BJ (cell line): Measurements from ENCODE around the gene PLD1. TPM values are rescaled to one million over a fixed set of nuclear protein-coding genes. Genes with fewer than 3 reads are reported as not detected.

ENCODE experiments used
- CTCF ChIA-PET: fragments of 350-600 bp; formaldehyde crosslinking; extraction: SDS; loops from one replicate; lab custom pipeline; 2021; ENCODE audit warnings: antibody characterized with exemption, inconsistent platforms; lab: Yijun Ruan, JAX
- POLR2A ChIA-PET: fragments of 300-600 bp; sonication (Branson Sonifier 250); formaldehyde crosslinking; extraction: SDS; loops from one replicate; lab custom pipeline; 2021; ENCODE audit warnings: antibody characterized with exemption; lab: Charles Lee
- DNase-seq: peaks from one replicate; pipeline ENCODE4 v3.0.0-alpha.2; 2011; ENCODE audit warnings: low read depth
- H3K27me3 ChIP-seq: 2 replicates; pipeline ENCODE4 v1.6.0; 2011; ENCODE audit warnings: low read length; ENCODE audit not compliant: control insufficient read depth, insufficient read depth
- H3K36me3 ChIP-seq: 2 replicates; pipeline ENCODE4 v1.5.1; 2011; ENCODE audit warnings: low read length; ENCODE audit not compliant: control insufficient read depth, insufficient read depth
- H3K4me3 ChIP-seq: 2 replicates; pipeline ENCODE4 v1.5.1; 2011; ENCODE audit warnings: low read depth, mild to moderate bottlenecking, control low read depth, low read length
- polyA plus RNA-seq: library from polyadenylated mRNA; depleted of rRNA; stranded (reverse); fragments of >200 nt; gene quantifications from 2 replicates; pipeline ENCODE4 v1.2.3, GENCODE V29; 2011
- TF ChIP-seq, protein P1 (sequence below): IDR thresholded peaks from 2 replicates; pipeline ENCODE4 v1.5.1; 2011; ENCODE audit warnings: low read depth, mild to moderate bottlenecking, control low read depth, inconsistent platforms, low read length, moderate library complexity; ENCODE audit not compliant: insufficient read depth

Gene PLD1
- polyA plus RNA-seq, 1 experiment = 6.4 TPM

DNA sequence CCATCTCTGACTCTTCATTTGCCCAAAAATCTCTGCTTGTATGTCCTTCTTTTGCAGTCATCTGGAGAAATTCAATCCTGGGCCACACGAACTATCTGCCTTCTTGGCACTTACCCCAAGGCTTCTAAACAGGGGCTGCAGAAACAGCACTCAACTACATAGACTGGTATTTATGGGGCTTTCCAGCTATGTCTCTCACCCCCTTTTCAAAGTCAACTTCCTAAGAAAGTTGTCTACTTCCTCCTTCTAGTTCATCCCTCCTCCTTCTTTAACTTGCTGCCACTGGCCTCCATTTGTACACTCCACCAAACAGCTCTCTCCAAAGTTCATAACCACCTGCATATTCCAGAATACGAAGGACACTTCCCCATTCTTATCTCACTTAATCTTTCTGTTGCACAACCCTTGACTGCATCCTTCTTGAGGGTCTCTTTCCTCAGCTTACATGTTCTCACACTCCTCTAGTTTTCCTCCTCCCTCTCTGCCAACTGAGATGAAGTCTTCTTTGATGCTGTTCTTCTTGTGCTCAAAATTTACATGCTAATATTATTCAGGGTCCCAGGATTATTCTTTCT is 55.2 kb downstream of the PLD1 start:
- no peaks in the 10 kb centered on the region for H3K36me3 ChIP-seq
- H3K4me3 ChIP-seq = no peak overlapping the region
- ChIA-PET POLR2A (interaction anchor here (0.6 kb wide), 1 partner anchor 65 kb away, joined by 3 read pairs; no protein-coding TSS in a partner anchor), CTCF (interaction anchor here (0.5 to 1.3 kb wide), 4 partner anchors 10 to 613 kb away, joined by 3 to 4 read pairs (median 3); no protein-coding TSS in a partner anchor)
- DNase-seq = no peak
- no peaks in the 10 kb centered on the region for H3K27me3 ChIP-seq
- TF ChIP-seq, protein P1, sequence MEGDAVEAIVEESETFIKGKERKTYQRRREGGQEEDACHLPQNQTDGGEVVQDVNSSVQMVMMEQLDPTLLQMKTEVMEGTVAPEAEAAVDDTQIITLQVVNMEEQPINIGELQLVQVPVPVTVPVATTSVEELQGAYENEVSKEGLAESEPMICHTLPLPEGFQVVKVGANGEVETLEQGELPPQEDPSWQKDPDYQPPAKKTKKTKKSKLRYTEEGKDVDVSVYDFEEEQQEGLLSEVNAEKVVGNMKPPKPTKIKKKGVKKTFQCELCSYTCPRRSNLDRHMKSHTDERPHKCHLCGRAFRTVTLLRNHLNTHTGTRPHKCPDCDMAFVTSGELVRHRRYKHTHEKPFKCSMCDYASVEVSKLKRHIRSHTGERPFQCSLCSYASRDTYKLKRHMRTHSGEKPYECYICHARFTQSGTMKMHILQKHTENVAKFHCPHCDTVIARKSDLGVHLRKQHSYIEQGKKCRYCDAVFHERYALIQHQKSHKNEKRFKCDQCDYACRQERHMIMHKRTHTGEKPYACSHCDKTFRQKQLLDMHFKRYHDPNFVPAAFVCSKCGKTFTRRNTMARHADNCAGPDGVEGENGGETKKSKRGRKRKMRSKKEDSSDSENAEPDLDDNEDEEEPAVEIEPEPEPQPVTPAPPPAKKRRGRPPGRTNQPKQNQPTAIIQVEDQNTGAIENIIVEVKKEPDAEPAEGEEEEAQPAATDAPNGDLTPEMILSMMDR = no peak

- TF ChIP-seq, protein P1 = no peak
- Histone ChIP-seq H3K27me3 (no peaks in the 10 kb centered on the region), H3K36me3 (no peaks in the 10 kb centered on the region), H3K4me3 (no peak overlapping the region)
- POLR2A ChIA-PET = no interaction called here
- DNase-seq = no peak
- CTCF ChIA-PET = interaction anchor here (0.9 kb wide), 1 partner anchor 17 kb away, joined by 3 read pairs; no protein-coding TSS in a partner anchor
Observed at GRCh38 chr3:171753665-171754408, 56.4 kb downstream of the PLD1 start.

DNA sequence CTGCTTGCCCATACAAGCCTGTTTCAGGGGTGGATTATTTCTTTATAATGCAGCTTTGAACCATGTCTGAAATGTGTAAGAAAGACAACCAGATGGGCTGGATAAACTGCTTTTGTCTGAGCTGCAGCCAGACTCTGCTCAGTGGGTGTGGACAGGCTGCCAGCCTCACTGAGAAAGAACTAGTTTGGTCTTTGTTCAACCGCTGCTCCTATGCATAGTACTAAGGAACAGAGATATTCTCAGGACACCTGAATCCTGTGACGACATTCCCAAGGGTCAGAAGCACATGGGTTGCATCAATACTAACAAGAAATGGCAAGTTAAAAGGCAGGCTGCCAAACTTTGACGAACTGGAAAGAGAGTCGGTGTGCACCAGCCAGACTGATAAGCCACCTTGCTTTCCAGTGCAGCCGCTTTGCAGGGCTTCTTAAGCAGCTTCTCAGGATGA is 57.2 kb downstream of the PLD1 start:
- POLR2A ChIA-PET = no interaction called here
- Histone ChIP-seq H3K27me3 (no peaks in the 10 kb centered on the region), H3K36me3 (no peaks in the 10 kb centered on the region), H3K4me3 (no peak overlapping the region)
- TF ChIP-seq, protein P1 = no peak
- DNase-seq = no peak
- CTCF ChIA-PET = interaction anchor here (0.9 kb wide), 1 partner anchor 18 kb away, joined by 3 read pairs; no protein-coding TSS in a partner anchor

DNA sequence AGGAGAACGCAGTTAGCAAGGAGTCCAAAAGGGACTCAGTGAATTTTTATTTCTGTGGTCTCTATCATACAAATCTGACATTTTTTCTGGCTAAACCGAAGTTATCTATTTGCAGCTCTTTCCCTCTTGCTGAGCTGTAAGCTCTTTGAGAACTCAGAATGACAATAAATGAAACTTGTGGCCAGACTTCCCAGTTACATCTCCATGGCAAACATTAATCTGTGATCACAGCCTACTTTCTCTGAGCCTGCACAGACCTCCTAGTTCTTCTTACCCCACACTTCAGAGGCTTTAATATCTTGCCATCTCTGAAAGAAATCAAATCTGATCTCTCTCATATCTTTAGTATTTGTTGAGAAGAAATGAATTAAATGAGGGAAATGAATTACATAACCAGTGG is 58.0 kb downstream of the PLD1 start:
- no peak for DNase-seq
- Histone ChIP-seq H3K36me3 (no peaks in the 10 kb centered on the region), H3K27me3 (no peaks in the 10 kb centered on the region), H3K4me3 (no peak overlapping the region)
- TF ChIP-seq, protein P1 = no peak
- POLR2A ChIA-PET = no interaction called here
- CTCF ChIA-PET = no interaction called here

- no peaks in the 10 kb centered on the region for H3K27me3 ChIP-seq
- TF ChIP-seq, protein P1 = no peak
- no peak overlapping the region for H3K4me3 ChIP-seq
- H3K36me3 ChIP-seq = peaks cover 1% of the 10 kb centered on the region; the same call in 1 of the 2 replicates
- POLR2A ChIA-PET = no interaction called here
- CTCF ChIA-PET = interaction anchor here (1.1 kb wide), 1 partner anchor 10 kb away, joined by 4 read pairs; no protein-coding TSS in a partner anchor
- no peak for DNase-seq
Observed at GRCh38 chr3:171749124-171749523, 61.2 kb downstream of the PLD1 start.
